GM11168 (cell line): ENCODE measurements around the gene ANO3.

Experiments used
- in situ Hi-C: fragments of 300-500 bp; cut with MboI; formaldehyde crosslinking; loops from one replicate; pipeline ENCODE4 v1.12.0; 2022; ENCODE audit warnings: low sequenced_read_pairs; ENCODE audit not compliant: unreplicated experiment

Gene ANO3

DNA sequence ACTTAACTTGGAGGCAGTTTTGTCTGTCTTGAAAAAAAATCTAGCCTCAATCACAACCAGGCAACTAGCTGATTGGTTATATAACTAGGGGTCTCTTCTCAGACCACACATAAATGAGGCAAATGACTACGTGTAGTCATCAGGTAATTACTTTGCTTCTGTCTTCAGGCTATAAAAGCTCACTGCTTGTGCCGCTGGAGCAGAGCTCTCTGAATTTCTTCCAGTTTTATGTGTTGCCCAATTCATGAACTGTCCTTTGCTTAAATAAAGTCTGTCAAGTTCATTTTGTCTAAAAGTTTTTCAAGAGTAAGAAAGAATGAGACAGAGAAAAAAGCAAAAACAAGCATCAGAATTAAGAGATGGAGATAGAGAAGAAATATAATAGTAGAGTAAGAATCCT lies 146.8 kb downstream of the ANO3 start:
- in situ Hi-C loops: no loop called here

DNA sequence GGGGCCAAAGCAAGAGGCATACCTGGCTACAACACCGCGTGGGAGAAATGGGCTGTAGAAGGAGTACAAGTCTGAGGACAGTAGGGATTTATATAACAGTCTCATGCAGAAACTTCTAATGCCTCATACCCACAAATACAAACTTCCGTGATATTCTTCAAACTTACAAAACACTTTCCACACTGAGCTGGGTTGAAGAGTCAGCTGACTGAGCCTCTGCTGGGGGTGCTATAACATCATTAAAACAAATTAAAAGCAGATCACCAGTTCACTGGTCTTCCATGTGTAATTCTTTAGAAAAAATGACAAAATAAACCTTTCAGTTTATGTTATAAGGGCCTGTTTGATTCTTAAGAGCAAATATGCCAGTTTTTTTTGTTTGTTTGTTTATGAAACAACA lies 148.1 kb downstream of the ANO3 start:
- in situ Hi-C loops: no loop called here

DNA sequence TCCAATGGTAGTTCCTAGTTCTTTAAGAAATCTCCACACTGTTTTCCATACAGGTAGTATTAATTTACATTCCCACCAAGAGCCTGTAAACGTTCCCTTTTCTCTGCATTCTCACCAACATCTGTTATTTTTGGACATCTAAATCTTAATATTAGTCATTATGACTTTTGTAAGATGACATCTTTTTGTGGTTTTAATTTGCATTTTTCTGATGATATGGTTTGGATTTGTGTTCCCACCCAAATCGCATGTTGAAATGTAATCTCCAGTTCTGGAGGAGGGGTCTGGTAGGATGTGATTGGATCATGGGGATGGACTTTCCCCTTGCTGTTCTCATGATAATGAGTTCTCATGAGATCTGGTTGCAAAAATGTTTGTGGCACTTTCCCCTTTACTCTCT lies 151.2 kb downstream of the ANO3 start:
- in situ Hi-C loops: no loop called here

DNA sequence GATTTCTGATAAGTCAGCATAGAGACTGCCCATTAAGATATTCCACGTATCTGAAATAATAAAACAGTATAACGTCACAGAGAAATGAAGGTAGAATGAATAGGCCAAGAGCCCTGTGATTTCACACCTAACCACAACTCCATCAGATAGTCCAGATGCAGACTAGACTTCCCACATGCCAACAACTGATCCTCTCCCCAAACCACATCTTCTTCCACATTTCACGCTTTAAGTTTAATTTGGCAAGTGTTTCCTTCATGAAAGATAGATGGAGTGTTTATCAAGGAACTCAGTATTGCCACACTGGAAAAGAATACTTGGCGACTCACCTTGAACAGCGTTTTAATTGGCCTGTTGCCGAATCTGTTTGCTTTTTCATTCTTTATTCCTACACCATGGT lies 158.6 kb downstream of the ANO3 start:
- in situ Hi-C loops: no loop called here

DNA sequence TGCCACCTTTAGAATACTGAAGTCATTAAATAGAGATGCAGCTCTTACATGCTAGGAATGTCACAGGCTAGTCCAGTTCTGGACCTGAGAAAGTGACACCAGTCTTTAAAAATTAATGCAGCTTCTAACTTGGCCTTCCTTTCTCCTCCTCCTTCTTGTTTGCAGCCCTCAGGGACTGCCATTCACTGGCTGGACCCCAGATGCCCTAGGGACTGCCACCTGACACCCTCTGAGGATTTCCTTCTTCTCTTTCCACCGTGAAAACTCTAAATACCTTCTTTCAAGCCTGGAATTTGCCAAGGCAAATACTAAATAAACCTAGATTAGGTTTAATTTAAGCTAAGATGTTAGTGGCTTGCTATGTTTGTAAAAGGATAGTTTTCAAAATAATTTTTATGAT lies 161.7 kb downstream of the ANO3 start:
- in situ Hi-C loops: no loop called here

DNA sequence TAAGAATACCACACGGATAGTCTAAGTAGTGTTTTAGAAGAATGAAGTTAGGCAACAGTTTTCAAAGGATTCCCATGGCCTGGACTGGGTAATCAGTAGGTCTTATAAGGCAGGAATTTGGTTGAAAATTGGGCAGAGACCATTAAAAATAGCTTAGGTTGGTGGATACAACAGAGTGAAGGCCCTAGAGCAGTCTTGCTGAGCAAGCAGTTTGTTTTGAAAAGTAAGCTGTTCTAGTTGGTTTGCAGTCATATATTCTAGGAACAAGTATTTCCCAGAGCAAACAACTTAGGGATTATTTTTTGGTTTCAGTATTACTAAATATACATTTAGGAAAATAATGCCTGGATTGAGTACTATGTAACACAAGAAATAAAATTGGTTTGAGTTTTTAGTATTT lies 175.3 kb downstream of the ANO3 start:
- in situ Hi-C loops: no loop called here

DNA sequence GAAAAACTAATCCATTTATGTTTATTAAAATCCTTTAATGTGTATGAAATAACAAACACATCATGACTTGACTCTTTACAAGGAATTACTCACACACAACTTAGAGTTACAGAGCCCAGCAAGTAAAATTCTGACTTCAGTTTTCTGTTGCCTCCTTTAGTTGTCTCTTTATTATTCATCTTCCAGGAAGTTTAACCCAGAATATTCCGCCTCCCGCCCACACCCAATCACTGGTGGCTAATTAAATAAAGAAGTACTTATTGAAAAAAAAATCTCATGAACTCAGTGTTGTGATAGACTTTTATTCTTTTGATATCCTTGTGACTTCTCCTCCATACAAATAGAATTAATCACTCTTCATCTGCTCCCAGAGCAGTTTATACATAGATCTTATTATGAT lies 178.2 kb downstream of the ANO3 start:
- in situ Hi-C loops: no loop called here

DNA sequence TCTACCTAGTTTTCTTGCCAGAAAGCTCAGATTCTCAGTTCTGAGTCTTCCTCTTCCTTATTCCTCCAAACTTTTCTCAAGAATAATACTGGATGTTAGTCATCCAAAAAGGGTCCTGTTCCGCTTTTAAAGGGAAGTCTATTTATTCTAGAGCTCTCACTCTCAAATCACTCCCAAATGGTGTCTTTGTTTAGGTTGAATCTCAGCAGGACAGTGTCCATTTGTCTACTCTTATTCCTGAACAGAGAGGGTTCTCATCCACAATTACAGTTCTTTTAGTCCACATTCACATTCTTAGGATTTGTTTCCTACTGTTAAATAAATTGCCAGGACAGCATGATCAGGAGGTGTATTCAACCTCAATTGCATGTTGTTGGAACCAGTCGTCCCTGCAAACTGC lies 178.8 kb downstream of the ANO3 start:
- in situ Hi-C loops: no loop called here

DNA sequence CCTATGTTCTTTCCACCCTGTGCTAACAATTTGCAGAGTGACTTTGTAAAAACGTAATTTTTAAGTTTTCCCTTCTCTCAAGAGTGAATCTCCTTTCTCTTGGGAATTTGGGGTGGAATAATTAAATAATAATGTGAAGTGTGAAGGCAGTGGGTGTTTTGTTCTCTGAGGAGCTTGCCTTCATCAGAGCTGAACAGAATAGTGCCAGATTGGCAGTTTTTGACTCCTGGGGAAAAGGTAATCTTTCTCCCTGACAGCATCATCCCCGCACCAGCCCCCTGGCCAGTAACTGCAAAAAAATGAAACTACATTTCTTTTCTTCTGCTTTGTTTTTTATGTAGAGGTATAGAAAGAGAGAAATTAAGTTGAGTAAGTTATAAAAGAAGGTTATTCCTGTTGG lies 180.3 kb downstream of the ANO3 start:
- in situ Hi-C loops: no loop called here

DNA sequence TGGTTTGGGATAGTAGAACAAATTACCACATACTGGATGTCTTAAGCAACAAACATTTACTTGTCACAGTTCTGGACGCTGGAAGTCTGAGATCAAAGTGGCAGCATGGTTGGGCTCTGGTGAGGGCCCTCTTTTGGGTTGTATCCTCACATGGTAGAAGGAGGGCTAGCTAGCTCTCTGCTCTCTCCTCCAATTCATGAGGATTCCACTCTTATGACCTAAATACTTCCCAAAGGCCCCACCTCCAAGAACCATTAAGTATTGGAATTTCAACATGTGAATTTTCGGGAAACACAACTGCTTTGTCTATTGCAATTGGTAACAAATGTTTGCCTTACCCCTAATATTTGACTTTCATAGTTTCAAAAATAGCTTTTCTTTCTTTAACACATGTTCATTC lies 187.5 kb downstream of the ANO3 start:
- in situ Hi-C loops: no loop called here

DNA sequence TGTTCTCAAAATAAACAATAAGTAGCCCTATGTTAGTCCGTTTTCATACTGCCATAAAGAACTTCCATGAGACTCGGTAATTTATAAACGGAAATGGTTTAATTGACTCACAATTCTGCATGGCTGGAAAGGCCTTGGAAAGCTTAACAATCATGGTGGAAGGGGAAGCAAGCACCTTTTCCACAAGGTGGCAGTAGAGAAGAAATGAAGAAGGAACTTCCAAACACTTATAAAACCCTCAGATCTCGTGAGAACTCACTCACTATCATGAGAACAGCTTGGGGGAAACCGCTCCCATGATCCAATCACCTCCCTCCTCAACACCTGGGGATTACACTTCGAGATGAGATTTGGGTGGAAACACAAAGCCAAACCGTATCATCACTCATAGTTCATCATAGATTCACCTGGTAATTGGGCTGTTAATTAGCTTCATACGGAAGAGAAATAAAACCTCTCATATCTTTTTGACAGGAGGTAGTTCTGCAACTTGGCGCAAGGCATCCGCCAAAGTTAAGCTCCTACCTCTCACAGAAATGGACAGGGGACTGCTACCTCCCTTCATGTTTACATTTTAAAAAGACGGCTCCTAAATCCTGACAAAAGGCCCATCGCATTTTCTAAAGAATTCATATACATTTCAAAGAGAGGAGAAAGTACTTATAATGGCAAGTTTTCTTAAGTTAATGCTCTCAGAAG lies 191.1 kb downstream of the ANO3 start:
- in situ Hi-C loops: no loop called here

DNA sequence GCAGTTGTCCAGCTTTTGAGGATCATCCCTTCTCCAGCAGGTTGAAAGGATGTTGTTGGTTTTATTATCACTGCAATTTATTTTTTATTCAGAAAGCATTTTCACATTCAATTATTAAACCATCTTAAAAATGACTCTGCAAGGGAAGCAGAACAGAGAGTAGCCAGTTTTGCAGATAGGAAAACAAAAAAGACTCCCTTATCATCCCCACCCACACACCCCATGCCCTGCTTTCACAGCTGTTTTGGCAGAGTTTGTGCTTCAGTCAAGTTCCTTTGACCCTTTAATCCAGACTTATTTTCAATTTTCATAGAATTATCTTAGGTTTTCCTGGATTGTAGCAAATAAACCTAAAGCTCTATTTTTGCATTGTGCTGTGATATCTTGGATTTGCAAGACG lies 195.8 kb downstream of the ANO3 start:
- in situ Hi-C loops: no loop called here

DNA sequence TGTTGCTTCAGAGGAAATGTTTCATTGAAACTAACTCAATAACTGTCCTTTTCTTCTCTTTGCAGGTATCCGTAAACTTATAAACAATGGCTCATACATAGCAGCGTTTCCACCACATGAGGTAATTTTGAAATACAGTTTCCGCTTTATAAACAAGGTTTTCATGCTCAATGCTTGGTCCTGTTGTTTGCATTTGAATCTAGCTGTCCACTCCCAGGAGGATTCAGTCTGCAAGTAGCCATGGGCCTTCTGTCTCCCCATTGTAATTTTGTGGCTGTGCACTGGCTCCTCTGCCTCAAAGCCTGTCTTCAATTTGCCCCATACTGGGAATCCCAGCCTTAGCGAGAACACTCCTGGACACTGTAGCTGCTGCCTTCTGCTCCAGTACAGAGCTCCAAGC lies 205.4 kb downstream of the ANO3 start:
- in situ Hi-C loops: no loop called here

DNA sequence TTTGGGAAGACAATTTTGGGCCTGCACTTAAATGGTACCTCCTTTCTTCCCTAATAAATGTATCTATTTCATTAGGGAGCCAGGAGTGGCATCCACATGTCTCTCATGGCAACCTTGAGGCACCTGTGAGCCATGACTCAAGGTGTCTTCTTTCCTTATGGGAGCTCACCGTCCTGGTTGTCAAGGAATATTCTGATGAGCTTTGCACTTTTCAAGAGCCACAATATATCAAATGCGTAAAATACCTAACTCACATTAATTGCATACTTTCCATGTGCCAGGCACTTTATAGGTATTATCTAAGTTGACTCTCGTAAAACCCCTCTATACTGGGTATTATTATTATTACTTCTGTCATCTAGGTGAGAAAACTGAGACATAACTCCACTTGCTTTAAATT lies 207.6 kb downstream of the ANO3 start:
- in situ Hi-C loops: no loop called here

DNA sequence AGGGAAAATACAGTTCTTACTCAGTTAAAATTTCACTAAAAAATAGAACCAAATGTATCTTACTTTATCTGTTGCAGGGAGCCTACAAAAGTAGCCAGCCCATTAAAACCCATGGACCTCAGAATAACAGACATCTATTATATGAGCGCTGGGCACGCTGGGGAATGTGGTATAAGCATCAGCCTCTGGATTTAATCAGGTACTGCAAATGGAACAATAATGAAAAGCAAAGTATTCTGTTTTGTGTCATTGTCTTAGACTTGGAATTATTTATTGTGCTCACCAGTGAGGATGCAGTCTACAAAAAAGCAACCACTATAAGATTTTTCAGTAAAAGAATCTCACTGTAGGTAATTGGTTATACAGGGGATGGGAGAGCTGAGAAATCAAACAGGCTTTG lies 209.9 kb downstream of the ANO3 start:
- in situ Hi-C loops: no loop called here

DNA sequence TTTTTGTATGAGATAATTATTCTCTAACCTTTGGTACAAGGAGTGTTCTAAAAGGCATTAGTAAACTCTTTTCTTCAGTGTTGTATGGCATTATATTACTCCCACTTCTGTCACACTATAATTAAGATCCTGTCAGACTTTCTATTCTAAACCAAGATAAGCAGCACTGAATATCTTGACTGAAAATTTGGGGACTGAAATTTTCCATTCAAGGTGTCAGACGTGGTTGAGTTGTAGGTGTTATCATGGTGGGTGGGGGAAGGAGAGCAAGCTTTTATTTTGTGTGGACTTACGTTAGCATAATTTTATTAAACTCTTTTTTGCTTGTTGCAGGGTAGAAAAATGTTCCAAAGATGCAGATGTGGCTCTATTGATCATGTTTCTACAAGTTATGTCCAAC lies 217.2 kb downstream of the ANO3 start:
- in situ Hi-C loops: no loop called here

DNA sequence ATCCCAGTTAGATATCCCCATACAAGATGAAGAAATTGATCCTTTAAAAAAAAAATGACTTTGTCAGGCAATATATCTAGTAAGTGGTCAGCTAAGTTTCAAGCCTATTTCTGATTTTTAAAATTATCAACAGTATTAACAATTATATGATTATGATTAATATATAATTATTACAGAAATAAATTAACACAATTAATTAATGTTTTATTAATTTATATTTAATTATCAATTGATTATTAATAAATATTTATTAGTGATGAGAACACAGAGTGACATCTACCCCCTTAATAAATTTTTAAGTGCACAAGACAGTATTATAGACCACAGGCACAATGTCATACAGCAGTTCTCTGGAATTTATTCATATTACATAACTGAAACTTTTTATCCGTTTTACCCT lies 218.1 kb downstream of the ANO3 start:
- in situ Hi-C loops: no loop called here

DNA sequence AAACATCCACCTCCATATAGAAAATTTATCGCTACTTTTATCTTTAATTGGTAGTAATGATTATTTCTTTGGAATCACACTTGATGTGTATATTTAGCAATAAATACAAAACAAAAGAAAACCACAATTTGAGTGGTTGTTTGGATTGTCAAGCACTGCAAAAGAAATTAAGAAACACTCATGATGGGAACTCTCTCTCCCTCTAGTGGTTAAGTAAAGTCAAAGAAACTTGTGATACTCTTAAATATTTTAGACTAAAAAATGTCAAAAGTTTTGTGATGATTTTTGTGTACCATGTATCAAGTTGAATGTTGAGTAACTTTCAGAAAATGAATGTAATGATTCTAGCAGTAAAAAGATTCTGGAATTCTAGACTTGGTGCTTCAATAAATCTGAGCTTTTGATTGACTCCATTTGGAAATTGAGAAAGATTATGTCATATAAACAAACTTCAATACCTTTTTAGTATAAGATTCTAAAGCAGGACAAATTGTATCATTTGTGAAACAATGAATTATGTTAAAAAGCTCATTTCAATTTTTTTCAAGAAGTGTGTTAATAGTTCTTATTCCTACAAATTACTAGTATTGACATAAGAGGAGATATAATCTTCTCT lies 219.4 kb downstream of the ANO3 start:
- in situ Hi-C loops: no loop called here

DNA sequence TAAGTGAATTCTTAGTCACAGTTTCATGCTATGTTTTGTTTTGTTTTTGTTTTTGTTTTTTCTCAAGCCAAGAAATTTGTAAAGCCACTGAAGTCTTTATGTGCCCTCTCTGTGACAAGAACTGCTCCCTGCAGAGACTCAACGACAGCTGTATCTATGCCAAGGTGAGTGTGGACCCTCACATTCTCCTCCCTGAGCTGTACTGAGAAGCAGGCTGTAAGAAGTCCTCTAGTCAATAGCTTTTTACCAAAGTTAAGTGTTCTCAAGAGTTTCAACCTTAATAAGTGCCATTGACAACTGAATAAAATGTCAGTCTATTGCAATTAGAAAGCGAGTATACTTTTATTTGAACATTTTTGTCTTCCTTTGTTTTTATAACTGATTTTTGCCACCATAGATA lies 221.3 kb downstream of the ANO3 start:
- in situ Hi-C loops: no loop called here

DNA sequence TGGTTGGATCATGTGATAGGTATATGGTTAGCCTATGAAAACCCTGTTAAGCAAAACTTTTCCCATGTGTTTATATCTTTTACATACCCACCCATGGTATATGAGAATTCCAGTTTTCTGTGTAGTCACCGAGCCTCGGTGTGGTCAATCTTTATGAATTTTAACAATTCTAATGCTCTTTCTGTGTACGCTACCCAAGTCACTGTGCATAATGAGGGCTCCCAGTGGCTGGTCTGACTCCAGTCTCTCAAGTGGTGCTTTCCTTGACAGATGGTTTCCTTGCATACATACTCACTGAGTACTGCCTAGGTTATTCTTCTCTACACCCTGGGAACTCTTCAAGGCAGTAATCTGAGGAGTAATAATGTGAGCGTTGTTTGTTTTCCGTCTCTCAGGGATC lies 222.5 kb downstream of the ANO3 start:
- in situ Hi-C loops: no loop called here

DNA sequence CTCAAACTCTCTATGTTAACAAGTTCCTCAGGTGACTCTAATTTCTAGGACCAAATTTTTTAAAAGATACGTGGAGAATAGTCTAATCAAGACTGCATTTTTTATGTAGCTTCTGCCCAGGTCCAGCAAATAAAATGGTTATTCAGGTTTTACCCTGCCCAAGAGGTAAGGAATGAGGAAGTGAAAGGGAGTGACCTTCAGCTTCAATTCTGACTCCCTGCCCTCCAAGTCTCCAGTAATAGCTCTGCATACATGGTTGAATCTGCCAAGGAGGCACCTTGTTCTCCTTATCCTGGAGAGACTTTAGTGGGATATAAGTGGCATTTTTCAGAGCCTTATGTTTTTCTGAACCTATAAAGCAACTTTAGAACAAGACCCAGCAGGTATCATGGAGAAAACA lies 224.7 kb downstream of the ANO3 start:
- in situ Hi-C loops: no loop called here

DNA sequence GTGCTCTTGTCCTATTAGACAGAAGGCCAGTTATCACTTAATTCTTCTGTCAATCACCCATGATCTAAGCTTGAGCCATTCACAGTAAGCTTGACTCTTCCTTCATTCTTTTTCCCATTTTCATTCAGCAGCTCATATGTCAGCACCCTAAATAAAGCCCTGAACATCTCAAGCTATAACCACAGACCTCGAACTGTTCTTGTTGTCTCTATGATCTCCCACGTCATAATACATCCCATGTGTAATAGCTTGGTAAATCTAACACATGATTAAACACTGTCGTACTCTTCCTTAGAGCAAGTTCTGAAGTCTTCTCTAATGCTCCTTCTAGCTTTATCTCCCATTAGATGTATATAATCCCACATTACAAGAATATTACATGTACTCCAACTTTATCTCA lies 225.7 kb downstream of the ANO3 start:
- in situ Hi-C loops: no loop called here
